Fibroblast of villous mesenchyme (primary cell): ENCODE data around the gene PCDH17. TPM values are rescaled to one million over a fixed set of nuclear protein-coding genes. Genes with fewer than 3 reads are reported as not detected.

Experiments
- DNase-seq: peaks from one replicate; pipeline ENCODE4 v3.0.0-alpha.2; 2010; ENCODE audit warnings: low read depth
- H3K4me3 ChIP-seq: 2 replicates; pipeline ENCODE4 v1.5.1; 2011; ENCODE audit warnings: low read depth, mild to moderate bottlenecking, low read length
- CTCF ChIP-seq: IDR thresholded peaks from 2 replicates; pipeline ENCODE4 v1.5.1; 2012; ENCODE audit warnings: low read depth, mild to moderate bottlenecking, low read length; ENCODE audit not compliant: insufficient read depth
- total RNA-seq: library from RNA; depleted of rRNA; stranded (reverse); fragments of >200 nt; gene quantifications from 2 replicates; pipeline ENCODE4 v1.2.3, GENCODE V29; 2012

Gene PCDH17
- total RNA-seq, 1 donor, result 0.86 TPM

DNA sequence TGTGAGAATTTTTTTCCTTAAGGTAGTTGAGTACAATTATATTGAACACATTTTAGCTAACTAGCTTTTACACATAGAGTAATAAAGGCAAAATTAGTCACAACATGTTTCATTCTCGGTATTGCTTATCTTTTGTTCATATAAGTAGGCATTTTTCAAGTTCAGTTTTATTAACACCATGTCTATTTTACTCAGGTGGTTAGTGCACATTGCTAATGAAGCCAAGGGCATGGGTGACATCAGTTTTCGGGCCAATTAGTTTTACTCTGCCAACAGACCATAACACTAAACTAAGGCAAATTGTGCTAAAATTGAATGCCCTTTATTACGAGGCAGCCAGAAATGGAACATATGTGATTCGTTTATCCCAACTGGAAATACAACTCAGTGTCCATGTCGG lies 19.6 kb upstream of the PCDH17 start:
- no peak overlapping the region for H3K4me3 ChIP-seq
- TF ChIP-seq CTCF, result no peak
- DNase-seq, result no peak

DNA sequence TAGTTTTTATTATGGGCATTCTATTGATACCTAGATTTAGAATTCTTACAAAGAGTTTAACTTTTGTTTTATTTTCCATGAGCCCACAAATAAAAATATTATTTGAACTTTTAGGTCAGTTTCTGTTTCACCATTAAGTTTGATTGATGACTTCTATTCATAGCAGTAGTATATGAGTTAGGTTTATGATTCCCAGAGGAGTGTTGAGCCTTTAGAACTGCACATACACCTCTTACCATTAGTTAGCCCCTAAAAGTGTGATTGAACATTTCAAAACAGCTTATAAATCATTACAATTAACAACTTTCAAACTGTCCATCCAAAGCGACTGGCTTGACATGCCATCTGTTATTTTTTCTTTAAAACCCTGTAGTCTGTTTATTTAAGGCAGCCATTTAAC lies 19.0 kb upstream of the PCDH17 start:
- H3K4me3 ChIP-seq, result no peak overlapping the region
- no peak for TF ChIP-seq CTCF
- DNase-seq, result no peak

DNA sequence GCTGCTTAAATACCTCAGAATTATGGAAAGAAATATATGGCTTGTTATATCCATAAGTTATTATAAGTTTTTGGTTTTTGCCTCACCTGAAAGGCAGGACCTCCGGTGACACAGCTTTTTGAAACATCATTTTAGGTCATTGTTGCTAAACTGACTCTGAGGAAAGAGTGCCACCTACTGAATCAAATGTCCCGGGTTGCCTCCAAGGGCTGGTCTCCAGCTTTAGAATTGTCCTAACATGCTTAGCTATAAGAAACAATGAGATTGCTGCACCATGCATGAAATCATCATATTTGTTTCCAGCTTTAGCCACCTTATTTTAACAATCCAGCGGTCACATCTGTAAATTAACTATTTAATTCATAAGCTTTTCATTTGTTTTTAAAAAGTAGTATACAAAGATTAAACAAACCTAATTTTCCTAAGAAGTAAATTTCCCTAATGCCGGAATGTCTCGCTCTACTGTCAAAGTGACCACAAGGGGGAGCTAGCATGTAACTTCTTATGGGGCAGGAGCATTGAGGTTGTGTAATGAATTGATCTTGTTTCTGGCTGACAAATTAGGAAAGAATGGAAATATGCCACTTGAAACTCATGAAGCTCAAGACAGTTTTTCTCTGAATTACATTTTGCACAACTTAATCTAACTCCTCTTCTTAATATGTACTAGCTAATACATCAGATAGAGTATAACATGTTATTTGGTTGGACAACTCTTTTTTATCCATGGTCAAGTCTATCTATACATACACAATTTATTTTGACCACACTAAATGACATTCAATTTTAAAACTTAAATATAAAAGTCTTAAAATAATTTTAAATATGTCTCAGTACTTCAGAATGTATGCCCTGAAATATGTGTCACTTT lies 6.7 kb upstream of the PCDH17 start:
- TF ChIP-seq CTCF, result peak; percentile 74
- peak; percentile 42 for DNase-seq
- no peak overlapping the region for H3K4me3 ChIP-seq

DNA sequence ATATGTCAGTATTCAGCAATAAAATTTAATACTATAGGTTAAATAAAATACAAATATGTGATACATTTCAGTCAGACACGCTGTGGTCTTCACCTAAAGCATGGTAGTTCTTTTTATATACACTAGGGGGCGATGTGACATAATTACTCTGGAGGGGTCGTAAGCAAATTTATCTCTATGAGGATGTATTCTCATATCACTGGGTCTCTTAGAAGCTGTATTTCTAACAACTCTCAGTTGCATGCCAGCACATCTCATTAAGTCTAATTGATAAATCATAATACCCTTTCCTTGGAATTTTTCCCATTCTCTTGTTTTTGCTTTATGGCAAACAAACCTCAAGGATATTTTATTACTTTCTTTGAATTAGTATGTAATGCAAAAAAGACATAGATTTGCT lies 3.9 kb upstream of the PCDH17 start:
- no peak overlapping the region for H3K4me3 ChIP-seq
- peak; percentile 52 for TF ChIP-seq CTCF
- DNase-seq, result peak; percentile 8

DNA sequence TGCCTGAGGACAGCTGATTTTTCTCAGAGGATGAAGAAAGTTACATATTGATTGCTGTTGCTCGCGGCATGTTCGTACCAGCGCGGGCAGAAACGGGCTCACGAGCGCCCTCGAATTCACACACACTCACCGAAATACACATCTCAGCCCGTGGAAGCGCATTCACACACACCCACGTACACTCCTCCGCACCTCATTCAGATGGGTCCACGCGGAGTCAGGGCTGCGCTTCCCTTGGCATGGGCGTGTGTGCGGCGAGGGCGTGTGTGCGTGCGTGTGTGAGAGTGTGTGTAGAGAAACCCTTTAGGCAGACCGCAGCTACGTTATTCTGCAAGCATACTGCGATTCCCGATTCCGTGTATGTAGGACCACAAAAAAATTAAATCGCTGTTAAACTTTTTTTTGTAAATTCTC lies 2.1 kb upstream of the PCDH17 start:
- DNase-seq, result no peak
- H3K4me3 ChIP-seq, result peak overlapping the region; percentile 18
- TF ChIP-seq CTCF, result no peak

DNA sequence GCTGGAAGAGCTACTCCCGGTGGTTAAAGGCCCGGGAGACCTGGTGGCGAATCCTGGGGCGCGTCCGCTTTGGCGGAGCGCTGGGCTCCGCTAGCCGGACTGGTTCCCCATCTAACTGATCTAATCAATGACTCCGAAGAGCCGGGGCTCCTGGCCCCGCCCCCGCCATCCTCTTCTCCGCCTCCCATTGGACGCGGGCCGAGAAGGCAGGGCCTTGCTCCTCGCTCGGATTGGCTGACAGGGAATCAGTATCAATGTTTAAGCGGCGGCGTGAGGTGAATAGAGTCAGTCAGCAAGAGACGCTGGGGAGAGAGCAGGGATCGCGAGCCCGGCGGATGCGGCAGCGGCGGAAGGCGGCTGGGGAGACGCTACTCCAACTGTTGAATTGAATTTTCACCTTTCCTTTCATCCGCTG lies 1.7 kb upstream of the PCDH17 start:
- DNase-seq, result peak; percentile 4
- peak overlapping the region; percentile 18 for H3K4me3 ChIP-seq
- TF ChIP-seq CTCF, result no peak
